Stimulated activated CD8-positive, alpha-beta memory T cell treated with anti-CD3 and anti-CD28 coated beads, Interleukin-4, amount 100 ng/mL, for 1 hour (primary cell): ENCODE results near the gene CGB3.
A peak's percentile ranks its signal among the peaks of the same experiment; 100 is the strongest.
"Not testable (repeated sequence)": the region's sequence is repeated elsewhere in the genome, so short reads cannot be mapped to it uniquely, and the experiment has no call there.

Experiments used
- DNase-seq, 2 donors: peaks; one replicate each; pipeline ENCODE4 v3.0.0-alpha.2; 2020; ENCODE audit warnings: low read depth in 2 of 2, low spot score in 1 of 2

CGB3 gene

DNA sequence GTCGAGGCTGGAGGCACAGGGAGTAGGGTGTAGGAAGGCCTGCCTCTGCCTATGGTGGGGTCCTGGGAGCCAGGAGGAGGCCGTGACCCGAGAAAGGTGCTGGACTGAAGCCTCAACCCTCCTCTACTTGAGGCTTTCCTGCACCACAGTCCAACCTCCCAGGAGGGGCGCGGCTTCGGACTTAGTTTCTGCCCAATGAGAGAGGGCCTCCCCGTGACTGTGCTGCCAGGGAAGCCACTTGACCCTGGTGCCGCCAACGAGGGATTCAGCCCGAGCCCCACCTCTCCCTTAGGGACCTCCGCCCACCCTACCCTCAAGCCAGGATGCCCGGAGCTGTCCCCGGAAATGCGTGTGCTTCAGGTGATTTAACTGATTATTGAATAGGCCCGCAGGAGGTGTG, at the start of gene CGB3:
Gene CGB3, minus strand, starts transcription at position 101 of the 400 bp plus-strand sequence. CDS start 362 bp downstream, outside the sequence.
- not testable (repeated sequence) for DNase-seq

DNA sequence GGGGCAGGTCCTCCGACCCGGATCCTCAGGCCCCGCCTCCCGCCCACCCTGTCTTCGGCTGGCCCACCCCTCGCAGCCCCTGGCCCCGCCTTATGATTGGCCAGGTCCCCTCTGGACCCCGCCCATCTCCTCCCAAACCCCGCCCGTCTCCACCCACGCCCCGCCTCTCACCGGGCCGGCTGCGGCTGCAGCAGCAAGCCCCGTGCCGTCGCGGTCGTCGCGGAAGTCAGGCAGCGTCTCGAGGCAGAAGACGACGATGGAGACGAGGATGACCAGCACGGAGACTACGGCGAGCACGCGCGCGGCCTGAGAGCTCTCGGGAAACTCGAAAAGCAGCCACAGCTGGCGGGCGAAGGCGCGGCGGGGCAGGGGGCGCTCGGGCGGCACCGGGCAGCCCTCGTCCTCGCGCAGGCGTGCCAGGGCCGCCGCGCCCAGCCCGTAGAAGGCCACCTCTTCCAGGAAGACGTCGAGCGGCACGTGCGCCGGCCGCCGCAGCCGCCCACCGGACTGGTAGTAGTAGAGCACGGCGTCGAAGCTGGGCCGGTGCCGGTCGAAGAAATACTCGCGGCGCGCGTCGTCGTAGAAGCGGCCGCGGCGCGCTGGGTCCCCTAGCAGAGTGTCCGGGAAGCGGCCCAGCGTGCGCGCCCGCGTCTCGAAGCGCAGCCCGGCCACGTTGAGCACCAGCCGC, 47.9 kb upstream of the CGB3 start:
- DNase-seq = no peak

DNA sequence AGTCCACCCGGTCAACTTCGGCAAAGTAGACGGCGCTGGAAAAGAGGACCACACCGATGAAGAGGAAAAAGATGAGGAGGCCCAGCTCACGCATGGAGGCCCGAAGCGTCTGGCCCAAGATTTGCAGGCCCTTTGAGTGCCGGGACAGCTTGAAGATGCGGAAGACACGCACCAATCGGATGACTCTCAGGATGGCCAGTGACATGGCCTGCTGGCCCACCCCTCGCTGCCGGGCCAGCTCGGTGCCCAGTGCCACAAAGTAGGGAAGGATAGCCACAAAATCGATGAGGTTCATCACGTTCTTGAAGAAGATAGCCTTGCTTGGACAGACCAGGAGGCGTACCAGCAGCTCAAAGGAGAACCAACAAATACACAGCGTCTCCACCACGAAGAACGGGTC, 46.3 kb upstream of the CGB3 start:
- DNase-seq = no peak

DNA sequence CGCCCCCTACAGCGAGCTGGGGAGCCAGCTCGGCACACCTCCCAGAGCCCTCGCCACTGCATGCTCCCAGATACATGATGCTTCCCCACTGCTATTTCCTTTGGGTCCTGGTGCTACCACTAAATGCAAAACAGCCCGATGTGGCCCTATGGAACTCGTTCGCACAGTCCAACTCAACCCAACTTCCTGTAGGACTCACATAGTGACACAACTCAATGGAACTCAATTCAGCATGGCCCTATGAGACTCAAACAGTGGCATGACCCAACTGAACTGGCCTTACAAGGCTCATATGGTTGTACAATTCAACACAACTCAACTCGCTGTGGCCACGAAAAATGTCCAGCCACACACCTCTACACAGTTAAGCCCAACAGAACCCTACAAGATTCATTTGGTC, 44.9 kb upstream of the CGB3 start:
- no peak for DNase-seq

DNA sequence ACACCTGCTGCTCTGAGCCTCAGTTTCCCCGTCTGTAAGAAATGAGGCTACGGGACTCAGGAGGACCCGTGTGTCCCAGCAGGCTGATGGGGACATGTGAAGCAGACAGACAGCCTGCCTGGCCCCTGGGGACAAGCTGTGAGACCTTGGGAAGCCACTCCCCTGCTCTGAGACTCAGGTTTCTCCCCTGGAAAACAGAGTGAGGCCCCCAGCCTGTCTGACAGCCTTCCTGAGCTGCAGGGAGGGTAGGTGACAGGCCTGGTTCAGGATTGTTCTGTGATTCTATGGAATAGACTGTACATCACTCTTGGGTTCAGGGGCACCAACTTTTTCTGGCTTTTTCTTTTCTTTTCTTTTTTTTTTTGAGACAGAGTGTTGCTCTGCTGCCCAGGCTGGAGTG, 43.4 kb upstream of the CGB3 start:
- DNase-seq = no peak

DNA sequence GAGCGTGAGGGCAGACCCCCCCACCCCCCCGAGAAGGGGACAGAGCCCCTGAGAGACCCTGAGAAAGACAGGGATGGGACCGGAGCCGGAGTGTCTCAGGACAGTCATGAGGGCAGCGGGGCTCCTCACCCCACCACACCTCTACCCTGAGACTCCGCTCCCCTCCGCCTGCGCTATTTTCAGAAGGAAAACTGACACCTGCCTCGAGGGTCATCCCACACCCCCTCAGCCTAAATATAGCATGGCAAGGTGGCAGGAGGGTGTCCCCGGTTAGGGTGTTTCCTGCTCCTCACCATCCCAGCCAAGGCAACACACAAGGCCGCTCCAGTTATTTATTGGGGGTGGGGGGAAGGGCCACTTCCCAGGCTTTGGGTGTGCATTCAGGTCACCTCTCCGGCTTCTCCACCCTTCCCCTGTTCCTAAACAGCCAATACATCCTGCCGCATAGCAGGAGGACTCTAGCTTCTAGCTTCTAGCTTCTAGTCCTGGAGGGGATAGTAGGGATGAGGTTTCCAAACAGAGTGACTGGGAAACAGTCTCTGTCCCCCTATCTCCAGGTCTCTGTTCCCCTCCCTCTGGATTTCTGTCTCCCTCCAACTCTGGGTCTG, 41.9 kb upstream of the CGB3 start:
- DNase-seq = no peak

DNA sequence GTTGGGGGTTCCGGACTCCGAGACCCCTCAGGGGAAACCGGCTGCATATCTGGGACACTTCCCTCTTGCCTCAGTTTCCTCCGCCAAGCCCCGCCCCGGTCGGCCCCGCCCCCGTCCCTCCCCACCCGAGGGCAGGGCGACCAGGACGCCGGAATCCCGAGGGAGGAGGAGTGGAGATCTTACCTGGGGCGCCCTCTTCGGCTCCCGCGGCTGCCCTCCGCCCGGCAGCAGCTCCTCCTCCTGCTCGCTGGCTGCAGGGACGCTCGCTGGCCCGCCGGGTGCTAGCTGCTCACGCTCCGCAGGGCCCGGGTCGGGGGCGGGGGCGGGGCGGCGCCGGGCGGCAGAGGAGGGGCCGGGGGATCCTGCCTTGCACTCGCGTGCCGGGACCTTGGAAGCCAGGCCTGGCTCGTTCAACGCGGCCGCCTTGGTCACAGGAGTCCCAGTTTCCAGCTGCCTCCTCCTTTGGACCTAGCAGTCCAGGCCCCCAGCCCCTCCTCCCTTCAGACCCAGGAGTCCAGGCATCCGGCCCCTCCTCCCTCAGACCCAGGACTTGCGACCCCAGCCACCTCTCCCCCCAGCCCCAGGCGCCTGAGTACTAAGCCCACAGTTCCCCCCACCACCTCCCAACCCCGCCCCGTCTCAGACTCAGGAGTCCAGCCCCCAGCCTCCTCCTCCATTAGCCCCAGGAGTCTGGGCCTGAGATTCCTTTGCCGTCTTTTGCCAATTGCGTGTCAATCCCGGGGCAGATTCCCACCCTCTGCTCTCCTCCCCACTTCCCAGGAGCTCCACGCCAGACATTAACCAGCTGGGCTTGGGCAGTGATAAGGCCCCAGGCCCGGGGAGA, 40.9 kb upstream of the CGB3 start, which contains the start of gene NTF4:
Gene NTF4, minus strand, starts transcription at position 51 of the 844 bp plus-strand sequence. CDS start 2,821 bp downstream, outside the sequence.
- DNase-seq = no peak

DNA sequence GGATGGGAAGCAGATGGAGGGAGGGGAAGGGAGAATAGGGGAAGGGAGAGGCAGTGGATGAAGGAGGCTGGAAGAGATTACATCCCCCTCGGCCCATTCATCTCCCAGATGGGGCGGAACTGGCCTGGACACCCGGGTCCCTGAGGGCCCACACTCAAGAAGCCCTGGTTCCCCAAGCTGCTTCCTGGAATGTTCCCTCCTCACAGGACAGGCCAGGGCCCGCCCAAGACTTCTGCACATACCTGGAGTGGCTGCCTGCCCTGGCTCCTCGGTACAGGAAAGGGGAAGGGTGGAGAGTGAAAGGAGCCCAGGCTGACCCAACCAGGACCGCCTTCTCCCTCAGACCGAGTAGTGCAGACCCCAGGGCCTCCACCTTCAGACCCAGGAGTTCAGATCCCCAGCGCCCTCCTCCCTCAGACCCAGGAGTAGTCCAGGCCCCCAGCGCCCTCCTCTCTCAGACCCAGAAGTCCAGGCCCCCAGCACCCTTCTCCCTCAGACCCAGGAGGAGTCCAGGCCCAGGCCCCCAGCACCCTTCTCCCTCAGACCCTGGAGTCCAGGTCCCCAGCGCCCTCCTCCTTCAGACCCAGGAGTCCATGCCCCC, 40.0 kb upstream of the CGB3 start:
- DNase-seq = no peak

DNA sequence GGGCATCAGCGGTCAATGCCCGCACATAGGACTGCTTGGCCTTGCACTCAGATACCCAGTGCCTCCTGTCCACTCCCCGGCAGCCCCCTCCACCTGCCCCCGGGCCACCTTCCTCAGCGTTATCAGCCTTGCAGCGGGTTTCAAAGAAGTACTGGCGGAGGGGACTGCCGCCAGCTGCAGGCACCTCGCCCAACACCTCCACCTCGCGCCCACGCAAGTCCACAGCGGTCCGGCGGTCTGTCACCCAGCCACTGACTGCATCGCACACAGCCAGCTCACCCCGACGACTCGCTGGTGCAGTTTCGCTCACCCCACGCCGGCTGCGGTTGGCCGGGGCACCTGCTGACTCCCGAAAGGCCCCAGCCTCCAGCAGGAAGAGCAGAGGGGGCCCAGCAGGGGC, 37.3 kb upstream of the CGB3 start:
- DNase-seq = no peak

DNA sequence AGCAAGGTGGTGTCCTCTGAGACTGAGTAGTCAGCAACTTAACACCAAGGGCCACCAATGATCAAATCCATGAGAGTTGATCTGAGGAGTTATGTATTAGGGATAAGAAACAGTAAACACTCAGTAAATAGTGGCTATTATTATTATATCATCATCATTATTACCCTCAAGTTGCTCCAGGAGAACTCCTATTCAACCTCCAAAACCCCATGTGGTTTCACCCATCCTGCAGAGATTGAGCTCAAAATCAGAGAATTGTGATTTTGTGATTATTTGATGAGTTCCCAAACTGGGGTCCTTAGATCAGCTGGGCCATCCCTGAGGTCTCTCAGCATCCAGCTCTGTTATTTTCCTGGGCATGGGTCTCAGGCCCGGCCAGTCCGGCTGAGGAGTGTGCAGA, 36.9 kb upstream of the CGB3 start:
- DNase-seq = no peak

DNA sequence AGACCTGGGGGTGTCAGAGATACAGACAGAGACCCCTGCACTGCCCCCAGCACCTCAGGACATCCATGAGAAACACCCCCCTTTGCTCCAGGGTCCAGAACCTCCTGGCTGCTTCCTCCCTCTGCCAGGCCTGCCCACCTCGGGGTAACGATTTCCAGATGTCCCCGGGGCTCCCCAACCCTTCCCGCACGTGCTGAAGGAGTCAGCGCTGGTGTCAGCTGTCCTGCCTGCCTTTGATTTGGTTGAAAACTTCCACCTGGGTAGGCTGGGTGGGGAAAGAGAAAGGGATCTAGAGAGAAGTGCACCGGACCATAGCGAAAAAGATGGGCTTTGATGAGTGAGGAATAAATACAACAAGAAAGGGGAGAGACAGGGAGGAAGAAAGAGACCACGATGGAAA, 34.9 kb upstream of the CGB3 start:
- DNase-seq = no peak

DNA sequence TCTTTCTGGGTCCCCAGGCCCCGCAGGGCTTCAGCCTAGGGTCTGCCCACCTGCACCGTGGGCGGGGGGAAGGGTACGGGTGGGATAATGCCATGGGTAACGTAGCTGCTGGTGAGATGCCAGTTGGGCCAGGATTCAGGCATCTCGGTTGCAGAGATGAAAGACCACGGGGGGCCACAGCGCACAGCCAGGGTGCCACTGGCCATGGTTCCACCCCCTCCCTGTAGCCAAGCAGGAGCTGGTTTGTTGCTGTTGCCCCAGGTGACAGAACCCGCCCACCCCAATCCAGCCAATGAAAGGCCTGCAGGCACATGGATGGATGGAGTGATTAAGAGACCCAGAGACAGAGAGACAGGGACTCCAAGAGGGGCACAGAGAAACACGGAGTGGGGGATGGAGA, 34.4 kb upstream of the CGB3 start:
- DNase-seq = no peak

DNA sequence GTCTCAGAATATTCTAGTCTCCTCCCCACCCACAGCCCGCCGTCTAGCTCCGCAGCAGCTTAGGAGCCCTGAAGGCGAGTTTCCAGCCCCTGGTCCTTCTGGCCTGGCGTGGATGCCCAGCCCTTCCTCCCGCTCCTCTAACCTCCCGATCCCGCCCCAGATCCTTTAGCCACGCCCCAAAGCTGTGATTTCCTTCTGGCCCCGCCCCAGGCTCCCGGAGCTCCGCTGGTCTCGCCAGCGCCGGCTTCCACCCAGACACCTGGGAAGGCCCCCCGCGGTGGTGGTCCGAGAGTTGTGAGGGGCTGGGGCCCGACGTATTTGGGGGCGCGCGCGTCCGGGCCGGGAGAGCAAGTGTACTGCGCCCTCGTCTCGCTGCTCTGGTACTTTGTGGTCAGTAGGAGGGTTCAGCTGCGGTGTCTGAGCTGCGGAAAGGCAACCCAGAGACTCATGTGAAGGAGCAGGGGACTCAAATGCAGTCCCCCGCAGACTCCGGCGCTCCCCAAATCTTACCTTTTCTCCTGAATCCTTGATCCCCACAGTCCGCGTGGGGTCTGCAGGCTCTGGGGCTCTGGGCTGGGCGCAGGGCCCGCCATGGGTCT, 33.6 kb upstream of the CGB3 start, which contains the start of gene CGB7:
Gene CGB7, minus strand, starts transcription at position 114 of the 599 bp plus-strand sequence. CDS start 2,374 bp downstream, outside the sequence.
- DNase-seq = no peak

DNA sequence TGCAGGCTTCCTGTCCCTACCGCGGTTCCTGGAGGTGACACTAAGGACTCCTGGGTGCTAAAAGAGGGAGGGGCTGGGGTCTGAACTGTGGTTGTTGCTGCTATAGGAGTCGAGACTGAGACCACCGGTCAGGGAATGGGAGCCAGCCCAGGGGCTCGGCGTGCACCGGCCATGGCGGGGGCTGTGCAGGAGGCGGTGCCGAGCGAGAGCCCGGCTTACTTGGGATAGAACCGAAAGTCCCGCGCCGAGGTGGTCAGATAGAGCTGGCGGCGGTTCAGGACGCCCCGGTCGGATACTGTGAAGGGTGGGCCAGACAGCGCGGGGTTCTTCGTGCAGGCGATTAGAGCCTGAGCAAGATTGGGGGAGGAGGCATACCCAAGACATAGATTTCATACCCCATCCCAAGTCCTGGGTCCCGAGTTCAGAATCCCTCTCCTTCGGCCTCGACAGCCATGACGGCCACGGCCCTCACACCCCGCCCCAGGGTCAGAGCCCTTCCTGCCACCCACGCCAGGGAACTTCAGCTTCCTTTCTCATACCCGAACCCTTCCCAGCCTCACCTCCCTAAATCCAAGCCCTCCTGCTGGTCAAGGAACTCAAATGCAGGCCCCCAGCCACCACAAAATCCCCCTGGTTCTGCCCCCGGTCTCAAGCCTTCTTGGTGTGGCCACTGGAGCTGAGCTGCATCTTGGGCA, 32.9 kb upstream of the CGB3 start:
- not testable (repeated sequence) for DNase-seq

DNA sequence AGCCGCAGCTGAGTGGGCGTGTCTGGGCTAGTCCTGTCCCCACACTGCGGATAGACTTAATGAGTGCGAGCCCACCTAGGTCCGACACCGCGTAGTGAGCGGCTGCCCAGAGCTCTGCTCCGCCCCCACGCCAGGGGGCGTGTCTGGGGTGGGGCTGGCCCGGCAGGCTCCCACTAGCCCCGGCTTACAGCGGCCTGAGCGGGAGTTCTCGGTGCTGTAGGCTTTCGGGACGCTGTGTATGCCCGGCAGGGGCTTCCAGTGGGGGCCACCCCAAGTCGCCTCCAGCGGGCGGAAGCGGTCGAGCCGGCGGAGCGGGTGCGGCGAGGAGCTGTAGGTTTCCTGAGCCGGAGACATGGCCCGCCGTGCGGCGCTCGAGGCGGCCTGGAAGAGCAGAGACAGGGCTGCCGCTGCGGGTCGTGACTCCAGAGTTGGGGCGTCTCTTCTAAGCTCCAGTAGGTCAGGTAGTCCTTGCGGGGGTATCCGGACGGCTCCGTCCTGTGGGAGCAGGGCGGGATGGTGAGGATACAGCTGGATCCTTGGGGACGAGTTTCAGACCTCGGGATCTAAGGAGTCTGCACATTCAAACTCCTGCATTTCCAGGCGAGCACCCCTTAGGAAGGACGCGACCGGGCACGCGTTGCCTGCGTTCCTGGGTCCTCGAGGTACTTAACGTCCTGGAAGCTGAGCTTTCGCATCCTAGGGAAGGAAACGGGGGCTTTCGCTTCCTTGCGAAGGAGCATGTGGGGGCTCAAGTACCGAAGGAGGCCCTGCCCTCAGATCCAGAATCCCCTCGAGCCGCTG, 32.2 kb upstream of the CGB3 start:
- DNase-seq = peak in 1 of 2 donors; percentile 17

DNA sequence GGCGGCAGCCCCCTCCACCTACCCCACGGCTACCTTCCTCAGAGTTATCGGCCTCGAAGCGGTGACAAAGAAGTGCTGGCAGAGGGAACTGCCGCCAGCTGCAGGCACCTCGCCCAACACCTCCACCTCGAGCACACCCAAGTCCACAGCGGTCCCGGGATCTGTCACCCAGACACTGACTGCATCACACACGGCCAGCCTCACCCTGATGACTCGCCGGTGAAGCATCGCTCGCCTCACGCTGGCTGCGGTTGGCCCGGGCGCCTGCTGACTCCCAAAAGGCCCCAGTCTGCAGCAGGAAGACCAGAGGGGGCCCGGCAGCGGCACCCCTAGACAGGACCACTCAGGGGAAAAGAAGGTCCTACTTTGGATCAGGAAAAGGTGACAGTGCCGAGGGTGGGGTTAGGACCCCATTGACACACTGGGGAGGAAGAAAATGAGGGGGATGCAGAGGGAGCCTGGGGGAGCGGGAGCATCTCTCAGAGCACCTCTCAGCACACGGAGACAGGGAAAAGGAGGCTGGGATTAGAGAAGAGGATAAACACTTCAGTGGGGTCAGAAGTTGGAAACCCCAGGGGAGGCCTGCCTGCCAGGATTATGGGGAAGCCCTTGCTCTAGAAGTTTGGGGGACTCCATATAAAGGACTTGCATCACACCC, 26.4 kb upstream of the CGB3 start:
- DNase-seq = not testable (repeated sequence)

DNA sequence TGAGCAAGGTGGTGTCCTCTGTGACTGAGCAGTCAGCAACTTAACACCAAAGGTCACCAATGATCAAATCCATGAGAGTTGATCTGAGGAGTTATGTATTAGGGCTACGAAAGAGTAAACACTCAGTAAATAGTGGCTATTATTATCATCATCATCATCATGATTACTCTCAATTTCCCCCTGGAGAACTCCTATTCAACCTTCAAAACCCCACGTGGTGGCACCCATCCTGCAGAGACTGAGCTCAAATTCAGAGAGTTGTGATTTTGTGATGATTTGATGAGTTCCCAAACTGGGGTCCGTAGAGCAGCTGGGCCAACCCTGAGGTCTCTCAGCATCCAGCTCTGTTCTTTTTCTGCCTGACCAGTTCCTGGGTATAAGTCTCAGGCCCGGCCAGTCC, 25.7 kb upstream of the CGB3 start:
- not testable (repeated sequence) for DNase-seq

DNA sequence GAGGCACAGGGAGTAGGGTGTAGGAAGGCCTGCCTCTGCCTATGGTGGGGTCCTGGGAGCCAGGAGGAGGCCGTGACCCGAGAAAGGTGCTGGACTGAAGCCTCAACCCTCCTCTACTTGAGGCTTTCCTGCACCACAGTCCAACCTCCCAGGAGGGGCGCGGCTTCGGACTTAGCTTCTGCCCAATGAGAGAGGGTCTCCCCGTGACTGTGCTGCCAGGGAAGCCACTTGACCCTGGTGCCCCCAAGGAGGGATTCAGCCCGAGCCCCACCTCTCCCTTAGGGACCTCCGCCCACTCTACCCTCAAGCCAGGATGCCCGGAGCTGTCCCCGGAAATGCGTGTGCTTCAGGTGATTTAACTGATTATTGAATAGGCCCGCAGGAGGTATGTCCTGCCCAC, 24.9 kb upstream of the CGB3 start, which contains the start of gene CGB8:
Gene CGB8, minus strand, starts transcription at position 101 of the 400 bp plus-strand sequence. CDS start 372 bp downstream, outside the sequence.
- not testable (repeated sequence) for DNase-seq

DNA sequence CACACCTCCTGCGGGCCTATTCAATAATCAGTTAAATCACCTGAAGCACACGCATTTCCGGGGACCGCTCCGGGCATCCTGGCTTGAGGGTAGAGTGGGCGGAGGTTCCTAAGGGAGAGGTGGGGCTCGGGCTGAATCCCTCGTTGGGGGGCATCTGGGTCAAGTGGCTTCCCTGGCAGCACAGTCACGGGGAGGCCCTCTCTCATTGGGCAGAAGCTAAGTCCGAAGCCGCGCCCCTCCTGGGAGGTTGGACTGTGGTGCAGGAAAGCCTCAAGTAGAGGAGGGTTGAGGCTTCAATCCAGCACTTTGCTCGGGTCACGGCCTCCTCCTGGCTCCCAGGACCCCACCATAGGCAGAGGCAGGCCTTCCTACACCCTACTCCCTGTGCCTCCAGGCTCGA, 19.4 kb upstream of the CGB3 start, which contains the start of gene CGB5:
Gene CGB5, plus strand, starts transcription at position 301 of the 400 bp plus-strand sequence. CDS start 362 bp downstream, outside the sequence.
- DNase-seq = not testable (repeated sequence)
